Measurements from ENCODE around the gene KLHDC2. TPM values are rescaled to one million over a fixed set of nuclear protein-coding genes. Genes with fewer than 3 reads are reported as not detected.
"Not testable (repeated sequence)": the region's sequence is repeated elsewhere in the genome, so short reads cannot be mapped to it uniquely, and the experiment has no call there.

The KLHDC2 gene
- 10 to 100 TPM; 21.1 to 56.1 (median 41.5) TPM for total RNA-seq

GRCh38 chr14:49767571-49768300 lies at the start of gene KLHDC2:
TSS of gene KLHDC2 (plus strand) at chr14:49768153. CDS start at chr14:49768469, 316 bp downstream.
- H3K4me3 ChIP-seq: peak within 1 kb of the TSS; percentile 80 to 99 (median 93)
- H3K27me3 ChIP-seq: no peaks in the 10 kb centered on the region
- peak; percentile 39 for DNase-seq
- 0% methylated on average over 8 to 12 of the region's 86 CpGs for WGBS, 2 donors
- intact Hi-C loops (cut with DNase I): loop anchor here (5.0 kb wide), 1 partner anchor 135 kb away; no protein-coding TSS in a partner anchor
- H3K9me3 ChIP-seq: no peaks in the 10 kb centered on the region
- peaks cover 12 to 41% (median 19%) of the 10 kb centered on the region in 3 donors for H3K4me1 ChIP-seq
- peak within 1 kb of the TSS; percentile 94 to 100 (median 97) for H3K27ac ChIP-seq
- TF ChIP-seq, protein P1, sequence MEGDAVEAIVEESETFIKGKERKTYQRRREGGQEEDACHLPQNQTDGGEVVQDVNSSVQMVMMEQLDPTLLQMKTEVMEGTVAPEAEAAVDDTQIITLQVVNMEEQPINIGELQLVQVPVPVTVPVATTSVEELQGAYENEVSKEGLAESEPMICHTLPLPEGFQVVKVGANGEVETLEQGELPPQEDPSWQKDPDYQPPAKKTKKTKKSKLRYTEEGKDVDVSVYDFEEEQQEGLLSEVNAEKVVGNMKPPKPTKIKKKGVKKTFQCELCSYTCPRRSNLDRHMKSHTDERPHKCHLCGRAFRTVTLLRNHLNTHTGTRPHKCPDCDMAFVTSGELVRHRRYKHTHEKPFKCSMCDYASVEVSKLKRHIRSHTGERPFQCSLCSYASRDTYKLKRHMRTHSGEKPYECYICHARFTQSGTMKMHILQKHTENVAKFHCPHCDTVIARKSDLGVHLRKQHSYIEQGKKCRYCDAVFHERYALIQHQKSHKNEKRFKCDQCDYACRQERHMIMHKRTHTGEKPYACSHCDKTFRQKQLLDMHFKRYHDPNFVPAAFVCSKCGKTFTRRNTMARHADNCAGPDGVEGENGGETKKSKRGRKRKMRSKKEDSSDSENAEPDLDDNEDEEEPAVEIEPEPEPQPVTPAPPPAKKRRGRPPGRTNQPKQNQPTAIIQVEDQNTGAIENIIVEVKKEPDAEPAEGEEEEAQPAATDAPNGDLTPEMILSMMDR (IDR thresholded peaks at IDR 0.05): peak in 4 of 6 experiments; percentile 7 to 35 (median 15)
- TF ChIP-seq POLR2A (IDR thresholded peaks at IDR 0.05): peak in 3 of 4 donors; percentile 91 to 98 (median 98)
- H3K36me3 ChIP-seq: peaks cover 0 to 14% (median 0%) of the 10 kb centered on the region in 3 donors

- peaks cover 0 to 32% (median 0%) of the 10 kb centered on the region in 3 donors for H3K36me3 ChIP-seq
- H3K4me1 ChIP-seq: no peaks in the 10 kb centered on the region
- intact Hi-C loops (cut with DNase I): no loop called here
- H3K9me3 ChIP-seq: no peaks in the 10 kb centered on the region
- no peak for DNase-seq
- H3K27me3 ChIP-seq: no peaks in the 10 kb centered on the region
- no peak overlapping the region for H3K4me3 ChIP-seq
- no peak overlapping the region for H3K27ac ChIP-seq
- TF ChIP-seq POLR2A (IDR thresholded peaks at IDR 0.05): no peak
- TF ChIP-seq, protein P1 (IDR thresholded peaks at IDR 0.05): no peak
Observed at GRCh38 chr14:49720744-49721143, 47.2 kb upstream of the KLHDC2 start.

DNA sequence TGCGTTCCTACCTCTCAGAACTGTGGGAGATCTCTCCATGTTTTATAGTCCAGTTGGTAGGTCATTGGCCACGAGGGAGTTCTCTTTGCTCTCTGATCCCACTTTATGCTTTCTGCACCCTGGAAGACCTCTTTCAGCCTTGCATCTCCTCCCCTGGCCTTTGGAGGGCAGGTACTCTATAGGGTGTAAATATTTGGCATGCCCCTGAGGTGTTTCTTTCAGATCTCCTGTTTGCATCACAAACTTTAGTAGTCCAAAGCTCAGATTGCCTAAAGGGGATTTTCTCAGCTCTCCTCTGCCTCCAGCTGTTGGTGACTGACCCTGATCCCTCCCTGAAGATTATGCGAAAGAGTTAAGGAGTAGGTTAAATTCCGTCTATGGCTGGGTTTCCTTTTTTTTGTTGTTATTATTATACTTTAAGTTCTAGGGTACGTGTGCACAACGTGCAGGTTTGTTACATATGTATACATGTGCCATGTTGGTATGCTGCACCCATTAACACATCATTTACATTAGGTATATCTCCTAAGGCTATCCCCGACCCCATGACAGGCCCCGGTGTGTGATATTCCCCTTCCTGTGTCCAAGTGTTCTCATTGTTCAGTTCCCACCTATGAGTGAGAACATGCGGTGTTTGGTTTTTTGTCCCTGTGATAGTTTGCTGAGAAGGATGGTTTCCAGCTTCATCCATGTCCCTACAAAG lies 46.1 kb upstream of the KLHDC2 start:
- peaks cover 0 to 44% (median 0%) of the 10 kb centered on the region in 3 donors for H3K36me3 ChIP-seq
- H3K27me3 ChIP-seq; H3K9me3 ChIP-seq; H3K4me1 ChIP-seq; intact Hi-C loops (cut with DNase I); H3K27ac ChIP-seq; H3K4me3 ChIP-seq; DNase-seq: not testable (repeated sequence)
- WGBS, 2 donors: 87 to 94% methylated on average over 9 of the region's 9 CpGs

DNA sequence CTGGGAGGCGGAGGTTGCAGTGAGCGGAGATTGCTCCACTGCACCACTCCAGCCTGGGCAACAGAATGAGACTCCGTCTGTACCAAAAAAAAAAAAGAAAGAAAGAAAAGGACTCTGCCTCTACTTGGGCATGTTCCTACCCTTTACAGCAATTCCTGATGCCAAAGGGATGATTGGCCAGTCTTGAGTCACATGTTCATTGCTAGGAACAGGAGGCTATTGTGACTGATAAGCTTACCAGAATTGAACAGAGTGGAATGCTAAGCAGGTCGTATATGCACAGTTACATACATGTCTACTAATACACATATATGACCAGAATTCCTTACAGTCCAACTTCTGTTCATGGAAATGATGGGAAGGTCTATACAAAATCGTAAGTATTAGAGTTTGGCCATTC lies 40.8 kb upstream of the KLHDC2 start:
- TF ChIP-seq POLR2A (IDR thresholded peaks at IDR 0.05): no peak
- TF ChIP-seq, protein P1 (IDR thresholded peaks at IDR 0.05): no peak
- Histone ChIP-seq H3K4me1 (no peaks in the 10 kb centered on the region), H3K27ac (no peak overlapping the region), H3K36me3 (peaks cover 0 to 56% (median 0%) of the 10 kb centered on the region in 3 donors), H3K9me3 (no peaks in the 10 kb centered on the region), H3K4me3 (no peak overlapping the region), H3K27me3 (no peaks in the 10 kb centered on the region)
- DNase-seq: no peak
- WGBS, 2 donors: 86 to 92% methylated on average over 5 of the region's 5 CpGs
- intact Hi-C loops (cut with DNase I): no loop called here

- WGBS, 2 donors: 88 to 89% methylated on average over 3 of the region's 3 CpGs
- H3K27me3 ChIP-seq: no peaks in the 10 kb centered on the region
- H3K36me3 ChIP-seq: peaks cover 0 to 71% (median 0%) of the 10 kb centered on the region in 3 donors
- intact Hi-C loops (cut with DNase I): no loop called here
- no peaks in the 10 kb centered on the region for H3K9me3 ChIP-seq
- no peaks in the 10 kb centered on the region for H3K4me1 ChIP-seq
- no peak overlapping the region for H3K4me3 ChIP-seq
- TF ChIP-seq, protein P1 (IDR thresholded peaks at IDR 0.05): no peak
- TF ChIP-seq POLR2A (IDR thresholded peaks at IDR 0.05): no peak
- no peak for DNase-seq
- no peak overlapping the region for H3K27ac ChIP-seq
Observed at GRCh38 chr14:49732896-49733295, 35.1 kb upstream of the KLHDC2 start.

Measured in esophagus squamous epithelium (tissue), 5 donors.